ENCODE measurements around the gene PCNX1. TPM values are rescaled to one million over a fixed set of nuclear protein-coding genes. Genes with fewer than 3 reads are reported as not detected.

The PCNX1 gene
- total RNA-seq, 1 donor, result 51.0 TPM

GRCh38 chr14:70982200-70982599 is 74.9 kb downstream of the PCNX1 start:
- Histone ChIP-seq H3K4me1 (ENCODE audit: insufficient read depth, low read length) (peaks cover 9% of the 10 kb centered on the region), H3K4me2 (ENCODE audit: insufficient read depth, low read length) (peak overlapping the region; percentile 15), H3K79me2 (ENCODE audit: insufficient read depth, low read length) (peaks cover 55% of the 10 kb centered on the region), H3K27ac (ENCODE audit: low read depth, low read length) (no peak overlapping the region), H2AFZ (ENCODE audit: low read length) (no peak overlapping the region), H4K20me1 (ENCODE audit: insufficient read depth, low read length) (no peaks in the 10 kb centered on the region), H3K27me3 (ENCODE audit: insufficient read depth, low read length) (no peaks in the 10 kb centered on the region), H3K36me3 (ENCODE audit: insufficient read depth, low read length) (peaks cover 14% of the 10 kb centered on the region), H3K9me3 (ENCODE audit: low read depth, low read length) (no peaks in the 10 kb centered on the region), H3K4me3 (ENCODE audit: insufficient read depth, low read length) (no peak overlapping the region)
- no peak for TF ChIP-seq CTCF (IDR thresholded peaks at IDR 0.05; ENCODE audit: extremely low read depth, low read depth, low read length)
- DNase-seq (ENCODE audit: insufficient read length, low spot score, missing footprints), result no peak

- Histone ChIP-seq H3K27ac (ENCODE audit: low read depth, low read length) (no peak overlapping the region), H3K36me3 (ENCODE audit: insufficient read depth, low read length) (peaks cover 3% of the 10 kb centered on the region), H3K4me2 (ENCODE audit: insufficient read depth, low read length) (no peak overlapping the region), H3K79me2 (ENCODE audit: insufficient read depth, low read length) (peaks cover 31% of the 10 kb centered on the region), H3K4me1 (ENCODE audit: insufficient read depth, low read length) (no peaks in the 10 kb centered on the region), H3K9me3 (ENCODE audit: low read depth, low read length) (no peaks in the 10 kb centered on the region), H3K27me3 (ENCODE audit: insufficient read depth, low read length) (no peaks in the 10 kb centered on the region), H4K20me1 (ENCODE audit: insufficient read depth, low read length) (no peaks in the 10 kb centered on the region), H2AFZ (ENCODE audit: low read length) (no peak overlapping the region), H3K4me3 (ENCODE audit: insufficient read depth, low read length) (no peak overlapping the region)
- peak; percentile 36 for DNase-seq (ENCODE audit: insufficient read length, low spot score, missing footprints)
- no peak for TF ChIP-seq CTCF (IDR thresholded peaks at IDR 0.05; ENCODE audit: extremely low read depth, low read depth, low read length)
Observed at GRCh38 chr14:70987041-70987440, 79.8 kb downstream of the PCNX1 start.

GRCh38 chr14:70988452-70988851 is 81.2 kb downstream of the PCNX1 start:
- H2AFZ ChIP-seq (ENCODE audit: low read length), result no peak overlapping the region
- DNase-seq (ENCODE audit: insufficient read length, low spot score, missing footprints), result no peak
- H3K27ac ChIP-seq (ENCODE audit: low read depth, low read length), result no peak overlapping the region
- H4K20me1 ChIP-seq (ENCODE audit: insufficient read depth, low read length), result no peaks in the 10 kb centered on the region
- H3K9me3 ChIP-seq (ENCODE audit: low read depth, low read length), result no peaks in the 10 kb centered on the region
- no peaks in the 10 kb centered on the region for H3K27me3 ChIP-seq (ENCODE audit: insufficient read depth, low read length)
- peaks cover 3% of the 10 kb centered on the region for H3K36me3 ChIP-seq (ENCODE audit: insufficient read depth, low read length)
- no peak for TF ChIP-seq CTCF (IDR thresholded peaks at IDR 0.05; ENCODE audit: extremely low read depth, low read depth, low read length)
- no peak overlapping the region for H3K4me3 ChIP-seq (ENCODE audit: insufficient read depth, low read length)
- H3K79me2 ChIP-seq (ENCODE audit: insufficient read depth, low read length), result peaks cover 21% of the 10 kb centered on the region
- no peaks in the 10 kb centered on the region for H3K4me1 ChIP-seq (ENCODE audit: insufficient read depth, low read length)
- no peak overlapping the region for H3K4me2 ChIP-seq (ENCODE audit: insufficient read depth, low read length)

GRCh38 chr14:70993931-70994330 is 86.7 kb downstream of the PCNX1 start:
- no peak for TF ChIP-seq CTCF (IDR thresholded peaks at IDR 0.05; ENCODE audit: extremely low read depth, low read depth, low read length)
- Histone ChIP-seq H3K9me3 (ENCODE audit: low read depth, low read length) (no peaks in the 10 kb centered on the region), H3K79me2 (ENCODE audit: insufficient read depth, low read length) (no peaks in the 10 kb centered on the region), H3K4me1 (ENCODE audit: insufficient read depth, low read length) (no peaks in the 10 kb centered on the region), H2AFZ (ENCODE audit: low read length) (no peak overlapping the region), H3K27ac (ENCODE audit: low read depth, low read length) (no peak overlapping the region), H3K27me3 (ENCODE audit: insufficient read depth, low read length) (no peaks in the 10 kb centered on the region), H3K4me3 (ENCODE audit: insufficient read depth, low read length) (no peak overlapping the region), H3K36me3 (ENCODE audit: insufficient read depth, low read length) (peaks cover 6% of the 10 kb centered on the region), H4K20me1 (ENCODE audit: insufficient read depth, low read length) (no peaks in the 10 kb centered on the region), H3K4me2 (ENCODE audit: insufficient read depth, low read length) (no peak overlapping the region)
- no peak for DNase-seq (ENCODE audit: insufficient read length, low spot score, missing footprints)
